MCF 10A (cell line): ENCODE data around the gene MRPL28. TPM values are rescaled to one million over a fixed set of nuclear protein-coding genes. Genes with fewer than 3 reads are reported as not detected.

Experiments
- BruUV-seq: library from RNA; stranded (reverse); fragments of 400-500 nt; replicated peaks from 2 replicates; lab custom pipeline; 2021; lab: Mats Ljungman, UMichigan
- CTCF ChIA-PET: fragments of 300-600 bp; sonication (Branson Sonifier 250); formaldehyde crosslinking; extraction: SDS; loops from one replicate; lab custom pipeline; 2021; ENCODE audit warnings: antibody characterized with exemption, inconsistent platforms; lab: Yijun Ruan, JAX
- POLR2A ChIA-PET: fragments of 300-600, 350-650 bp; sonication (Branson Sonifier 250); formaldehyde crosslinking; extraction: SDS; loops from one replicate; lab custom pipeline; 2020; ENCODE audit warnings: antibody characterized with exemption, inconsistent platforms; lab: Yijun Ruan, JAX
- DNase-seq: peaks from one replicate; pipeline ENCODE4 v3.0.0-alpha.2; 2018; ENCODE audit not compliant: unreplicated experiment
- H3K27ac Mint-ChIP-seq: one replicate; pipeline ENCODE4 v1.8.0; 2022; ENCODE audit warnings: mild to moderate bottlenecking, low read depth, mixed read lengths; ENCODE audit not compliant: unreplicated experiment
- H3K27me3 Mint-ChIP-seq: one replicate; pipeline ENCODE4 v1.8.0; 2022; ENCODE audit warnings: mixed read lengths; ENCODE audit not compliant: insufficient read depth, unreplicated experiment
- H3K36me3 Mint-ChIP-seq: one replicate; pipeline ENCODE4 v1.8.0; 2022; ENCODE audit warnings: mild to moderate bottlenecking, moderate library complexity, mixed read lengths; ENCODE audit not compliant: insufficient read depth, unreplicated experiment
- H3K4me1 Mint-ChIP-seq: one replicate; pipeline ENCODE4 v1.8.0; 2022; ENCODE audit warnings: mixed read lengths; ENCODE audit not compliant: insufficient read depth, unreplicated experiment
- H3K4me3 Mint-ChIP-seq: one replicate; pipeline ENCODE4 v1.8.0; 2022; ENCODE audit warnings: mild to moderate bottlenecking, moderate library complexity, mixed read lengths; ENCODE audit not compliant: unreplicated experiment
- H3K9me3 Mint-ChIP-seq: one replicate; pipeline ENCODE4 v1.8.0; 2022; ENCODE audit warnings: mixed read lengths; ENCODE audit not compliant: unreplicated experiment
- CTCF ChIP-seq: fragments of 200-600 bp; IDR thresholded peaks from one replicate; pipeline ENCODE4 v1.8.0; 2022; ENCODE audit warnings: antibody characterized with exemption, mild to moderate bottlenecking; ENCODE audit not compliant: unreplicated experiment
- intact Hi-C: fragments of 100-400 bp; cut with micrococcal nuclease; formaldehyde crosslinking; loops from 2 replicates; pipeline ENCODE4 v1.14.1; 2022
- total RNA-seq: library from RNA; stranded (reverse); gene quantifications from 2 replicates; pipeline ENCODE4 v1.2.3, GENCODE V29; 2022

MRPL28 gene
- total RNA-seq, 1 experiment from 2014 or later: 105 TPM

DNA sequence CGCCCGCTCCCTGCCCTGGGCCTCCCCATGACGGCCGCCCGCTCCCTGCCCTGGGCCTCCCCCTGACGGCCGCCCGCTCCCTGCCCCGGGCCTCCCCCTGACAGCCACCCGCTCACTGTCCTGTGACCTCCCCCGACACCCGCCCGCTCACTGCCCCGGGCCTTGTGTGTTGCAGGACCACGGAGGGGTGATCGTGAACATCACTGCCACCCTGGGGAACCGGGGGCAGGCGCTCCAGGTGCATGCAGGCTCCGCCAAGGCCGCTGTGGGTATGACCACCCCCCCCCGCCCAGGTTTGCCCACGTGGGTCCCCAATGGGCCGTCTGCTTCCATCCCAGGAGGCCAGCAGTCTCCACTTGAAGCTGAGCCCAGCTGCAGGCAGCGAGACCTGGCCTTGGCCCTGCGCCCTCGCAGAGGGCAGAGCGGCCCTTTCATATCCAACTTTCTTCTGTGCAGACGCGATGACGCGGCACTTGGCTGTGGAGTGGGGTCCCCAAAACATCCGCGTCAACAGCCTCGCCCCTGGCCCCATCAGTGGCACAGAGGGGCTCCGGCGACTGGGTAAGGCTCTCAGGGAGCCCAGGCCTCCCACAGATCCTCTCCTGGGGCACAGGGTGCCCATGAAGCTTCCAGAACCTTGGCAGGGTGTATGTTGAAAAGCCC lies 40.3 kb upstream of the MRPL28 start:
- H3K36me3 Mint-ChIP-seq: peaks cover 26% of the 10 kb centered on the region
- BruUV-seq: no TSS peak
- H3K4me1 Mint-ChIP-seq: no peaks in the 10 kb centered on the region
- no peak for DNase-seq
- H3K4me3 Mint-ChIP-seq: no peak overlapping the region
- POLR2A ChIA-PET: no interaction called here
- H3K27me3 Mint-ChIP-seq: no peaks in the 10 kb centered on the region
- no peak overlapping the region for H3K27ac Mint-ChIP-seq
- no peaks in the 10 kb centered on the region for H3K9me3 Mint-ChIP-seq
- CTCF ChIA-PET: interaction anchor here (0.6 kb wide), 1 partner anchor 141 kb away, joined by 3 read pairs; no protein-coding TSS in a partner anchor
- no peak for TF ChIP-seq CTCF
- intact Hi-C loops: no loop called here

DNA sequence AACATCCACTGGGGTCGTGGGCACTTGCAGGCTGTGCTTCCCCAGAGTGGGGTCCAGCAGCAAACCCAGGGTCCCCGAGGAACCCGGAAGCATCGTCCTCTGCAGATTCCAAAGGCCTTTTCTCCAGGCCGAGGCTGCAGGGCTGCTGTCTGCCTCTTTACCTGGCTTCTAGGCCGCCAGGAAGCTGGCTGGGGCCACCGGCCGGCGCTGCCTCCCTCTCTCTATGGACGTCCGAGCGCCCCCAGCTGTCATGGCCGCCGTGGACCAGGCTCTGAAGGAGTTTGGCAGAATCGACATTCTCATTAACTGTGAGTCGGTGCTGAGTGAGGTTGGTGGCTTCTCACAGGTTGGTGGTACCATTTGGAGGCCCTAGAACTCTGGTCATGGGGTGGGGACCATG lies 36.9 kb upstream of the MRPL28 start:
- intact Hi-C loops: no loop called here
- ChIA-PET POLR2A (interaction anchor here (0.6 to 0.7 kb wide), 2 partner anchors 67 to 84 kb away, joined by 3 to 6 read pairs; no protein-coding TSS in a partner anchor), CTCF (no interaction called here)
- Mint-ChIP-seq H3K9me3 (no peaks in the 10 kb centered on the region), H3K36me3 (peaks cover 26% of the 10 kb centered on the region), H3K27ac (no peak overlapping the region), H3K4me3 (no peak overlapping the region), H3K4me1 (no peaks in the 10 kb centered on the region), H3K27me3 (no peaks in the 10 kb centered on the region)
- BruUV-seq: no TSS peak
- no peak for DNase-seq
- TF ChIP-seq CTCF: no peak

GRCh38 chr16:405548-406506 lies 35.5 kb upstream of the MRPL28 start:
- ChIA-PET CTCF (interaction anchor here (0.6 to 0.7 kb wide), 2 partner anchors 18 to 361 kb away, joined by 3 to 5 read pairs; no protein-coding TSS in a partner anchor), POLR2A (interaction anchor here (0.8 to 1.1 kb wide), 2 partner anchors 18 to 23 kb away, joined by 3 read pairs; no protein-coding TSS in a partner anchor)
- intact Hi-C loops: no loop called here
- DNase-seq: no peak
- Mint-ChIP-seq H3K36me3 (peaks cover 26% of the 10 kb centered on the region), H3K4me3 (no peak overlapping the region), H3K27me3 (no peaks in the 10 kb centered on the region), H3K9me3 (no peaks in the 10 kb centered on the region), H3K27ac (no peak overlapping the region), H3K4me1 (no peaks in the 10 kb centered on the region)
- no peak for TF ChIP-seq CTCF
- no TSS peak for BruUV-seq

DNA sequence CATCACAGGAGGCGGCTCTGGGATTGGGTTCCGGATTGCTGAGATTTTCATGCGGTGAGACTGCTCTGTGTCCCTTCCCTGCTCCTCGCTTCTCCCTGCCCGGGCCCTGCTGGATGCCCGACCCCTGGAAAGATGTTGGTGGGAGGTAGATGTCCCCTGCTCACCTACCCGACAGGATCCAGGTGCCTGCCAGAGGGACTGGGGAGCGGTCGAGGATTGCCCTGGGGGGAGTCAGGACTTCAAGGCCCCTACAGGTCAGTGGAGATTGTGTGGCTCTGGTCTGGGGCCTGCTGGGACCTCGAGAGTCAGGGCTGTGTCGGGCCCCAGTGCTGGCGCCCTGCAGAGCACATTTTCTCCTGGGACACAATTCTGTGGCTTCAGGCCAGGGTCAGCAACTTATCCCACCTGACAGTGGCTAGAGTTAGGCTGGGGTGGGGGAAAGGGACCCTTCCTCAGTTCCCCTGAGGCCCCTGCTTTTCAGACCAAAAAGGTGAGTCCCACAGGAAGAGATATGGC lies 34.7 kb upstream of the MRPL28 start:
- CTCF ChIA-PET: interaction anchor here (0.7 kb wide), 1 partner anchor 360 kb away, joined by 3 read pairs; no protein-coding TSS in a partner anchor

More for the DNA sequence above, 34.7 kb upstream of the MRPL28 start:
- Mint-ChIP-seq H3K4me1 (peaks cover 7% of the 10 kb centered on the region), H3K27ac (no peak overlapping the region), H3K36me3 (peaks cover 29% of the 10 kb centered on the region), H3K27me3 (no peaks in the 10 kb centered on the region), H3K4me3 (no peak overlapping the region), H3K9me3 (no peaks in the 10 kb centered on the region)
- BruUV-seq: no TSS peak
- TF ChIP-seq CTCF: no peak
- intact Hi-C loops: no loop called here
- no peak for DNase-seq
- POLR2A ChIA-PET: interaction anchor here (1.1 kb wide), 1 partner anchor 19 kb away, joined by 3 read pairs; no protein-coding TSS in a partner anchor
